Liver (tissue), 3 donors: Measurements from ENCODE around the gene MAPK8IP2.

Source experiments
- CTCF ChIP-seq: fragments of 150-350 bp; IDR thresholded peaks from 2 replicates; pipeline ENCODE4 v1.5.1; 2017; ENCODE audit warnings: improper control_type of control experiment, low read depth, low read length; ENCODE audit not compliant: missing input control
- GABPA ChIP-seq, 2 donors: IDR thresholded peaks in 1 of 2; conservative IDR thresholded peaks in 1 of 2; 2 replicates each; pipeline ENCODE4 v1.6.1; 2016; ENCODE audit warnings: antibody characterized with exemption in 2 of 2, mild to moderate bottlenecking in 1 of 2, moderate library complexity in 1 of 2
- HNF4G ChIP-seq: IDR thresholded peaks from 2 replicates; pipeline ENCODE4 v1.6.1; 2016; ENCODE audit warnings: antibody characterized with exemption
- JUND ChIP-seq, 2 donors: IDR thresholded peaks; 2 replicates each; pipeline ENCODE4 v1.6.1; 2016; ENCODE audit warnings: antibody characterized with exemption in 2 of 2
- MAX ChIP-seq: IDR thresholded peaks from 2 replicates; pipeline ENCODE4 v1.6.1; 2016; ENCODE audit warnings: antibody characterized with exemption
- RAD21 ChIP-seq, 2 donors: IDR thresholded peaks; 2 replicates each; pipeline ENCODE4 v1.6.1; 2016; ENCODE audit warnings: antibody characterized with exemption in 2 of 2, mild to moderate bottlenecking in 2 of 2
- REST ChIP-seq: IDR thresholded peaks from 2 replicates; pipeline ENCODE4 v1.6.1; 2016; ENCODE audit warnings: antibody characterized with exemption, mild to moderate bottlenecking
- SP1 ChIP-seq: IDR thresholded peaks from 2 replicates; pipeline ENCODE4 v1.6.1; 2018; ENCODE audit warnings: antibody characterized with exemption, mild to moderate bottlenecking
- TAF1 ChIP-seq: conservative IDR thresholded peaks from 2 replicates; pipeline ENCODE4 v1.6.1; 2016; ENCODE audit warnings: antibody characterized with exemption, mild to moderate bottlenecking
- YY1 ChIP-seq: IDR thresholded peaks from 2 replicates; pipeline ENCODE4 v1.6.1; 2016; ENCODE audit warnings: antibody characterized with exemption, mild to moderate bottlenecking
- ZBTB33 ChIP-seq: IDR thresholded peaks from 2 replicates; pipeline ENCODE4 v1.6.1; 2016; ENCODE audit warnings: antibody characterized with exemption
- donor health status: healthy.
- donor health status: healthy.

- TF ChIP-seq REST (no peak), CTCF (no peak), YY1 (no peak), RAD21 (IDR thresholded peaks at IDR 0.05) (no peak), TAF1 (no peak), MAX (no peak), ZBTB33 (no peak), JUND (IDR thresholded peaks at IDR 0.05) (no peak), HNF4G (no peak), GABPA (IDR thresholded peaks at IDR 0.05 in 1 of 2, conservative IDR thresholded peaks at IDR 0.05 in 1 of 2) (no peak), SP1 (no peak)
Measured at GRCh38 chr22:50633086-50633485, 32.5 kb downstream of the MAPK8IP2 start.
